GM18520 (cell line): ENCODE measurements around the gene CT45A7.
"Not testable (repeated sequence)": the region's sequence is repeated elsewhere in the genome, so short reads cannot be mapped to it uniquely, and the experiment has no call there.

Source experiments
- ATAC-seq: cut with Tn5 transposase; IDR thresholded peaks from one replicate; pipeline ENCODE4 v1.9.1; 2021; ENCODE audit not compliant: unreplicated experiment

The CT45A7 gene, protein sequence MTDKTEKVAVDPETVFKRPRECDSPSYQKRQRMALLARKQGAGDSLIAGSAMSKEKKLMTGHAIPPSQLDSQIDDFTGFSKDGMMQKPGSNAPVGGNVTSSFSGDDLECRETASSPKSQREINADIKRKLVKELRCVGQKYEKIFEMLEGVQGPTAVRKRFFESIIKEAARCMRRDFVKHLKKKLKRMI

DNA sequence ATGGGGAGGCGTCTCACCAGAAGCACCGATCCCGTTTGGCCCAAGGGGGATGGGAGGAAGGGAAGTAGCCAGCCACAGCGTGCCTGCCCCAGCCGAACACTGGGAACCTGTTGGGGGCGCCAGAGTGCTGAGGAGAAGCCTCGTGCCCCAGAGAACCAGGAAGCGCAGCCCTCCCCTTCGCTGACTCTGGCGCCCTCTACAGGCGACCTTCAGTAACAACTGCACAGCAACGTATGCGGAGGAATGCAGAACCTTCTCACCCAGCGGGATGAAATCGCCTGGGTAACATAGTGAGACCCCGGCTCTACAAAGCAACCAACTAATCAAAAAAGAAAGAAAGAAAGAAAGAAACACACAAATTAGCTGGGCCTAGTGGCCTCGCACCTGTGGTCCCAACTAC is at the start of gene CT45A7:
CT45A7 (minus strand) TSS at position 101 of the 400 bp plus-strand sequence. CDS start 3,747 bp downstream, outside the sequence.
- not testable (repeated sequence) for ATAC-seq

- not testable (repeated sequence) for ATAC-seq
These were observed 45.7 kb upstream of the CT45A7 start for GRCh38 chrX:135882741-135883140.

GRCh38 chrX:135871712-135872111 is 34.6 kb upstream of the CT45A7 start, which contains the start of gene CT45A9:
TSS of gene CT45A9 (minus strand) at chrX:135871812. CDS start at chrX:135868061, 3,751 bp downstream.
- ATAC-seq, result not testable (repeated sequence)

DNA sequence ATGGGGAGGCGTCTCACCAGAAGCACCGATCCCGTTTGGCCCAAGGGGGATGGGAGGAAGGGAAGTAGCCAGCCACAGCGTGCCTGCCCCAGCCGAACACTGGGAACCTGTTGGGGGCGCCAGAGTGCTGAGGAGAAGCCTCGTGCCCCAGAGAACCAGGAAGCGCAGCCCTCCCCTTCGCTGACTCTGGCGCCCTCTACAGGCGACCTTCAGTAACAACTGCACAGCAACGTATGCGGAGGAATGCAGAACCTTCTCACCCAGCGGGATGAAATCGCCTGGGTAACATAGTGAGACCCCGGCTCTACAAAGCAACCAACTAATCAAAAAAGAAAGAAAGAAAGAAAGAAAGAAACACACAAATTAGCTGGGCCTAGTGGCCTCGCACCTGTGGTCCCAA is 17.4 kb upstream of the CT45A7 start, which contains the start of gene CT45A8:
CT45A8 (minus strand) TSS at position 101 of the 400 bp plus-strand sequence. CDS start 3,755 bp downstream, outside the sequence.
- not testable (repeated sequence) for ATAC-seq

- ATAC-seq, result not testable (repeated sequence)
These were observed 17.2 kb downstream of the CT45A7 start, which contains the start of gene CT45A2 for GRCh38 chrX:135819912-135820311. TSS of gene CT45A2 (minus strand) at chrX:135820012. CDS start at chrX:135816265, 3,747 bp downstream.

GRCh38 chrX:135802687-135803086 is 34.4 kb downstream of the CT45A7 start, which contains the start of gene CT45A6:
TSS of gene CT45A6 (minus strand) at chrX:135802787. CDS start at chrX:135798993, 3,794 bp downstream.
- ATAC-seq, result not testable (repeated sequence)

GRCh38 chrX:135785403-135785802 is 51.7 kb downstream of the CT45A7 start, which contains the start of gene CT45A5:
TSS of gene CT45A5 (minus strand) at chrX:135785503. CDS start at chrX:135781729, 3,774 bp downstream.
- not testable (repeated sequence) for ATAC-seq
